SU-DHL-6 (cell line): ENCODE measurements around the gene LTBP1.

Experiments
- H2AFZ ChIP-seq: fragments of 200-600 bp; sonication (generic); 2 replicates; pipeline ENCODE4 v1.6.1; 2014; ENCODE audit warnings: low read depth, mild to moderate bottlenecking, moderate library complexity, mixed read lengths, antibody characterized with exemption, low read length; ENCODE audit not compliant: severe bottlenecking
- H3F3A ChIP-seq: fragments of 200-600 bp; shearing (Covaris generic); 2 replicates; pipeline ENCODE4 v1.6.0; 2016; ENCODE audit warnings: antibody characterized with exemption, mild to moderate bottlenecking; ENCODE audit not compliant: insufficient read depth
- H3K27ac ChIP-seq: fragments of 200-600 bp; sonication (generic); 2 replicates; pipeline ENCODE4 v1.5.1; 2016; ENCODE audit warnings: low read depth, mild to moderate bottlenecking, low read length, moderate library complexity, mixed read lengths
- H3K27me3 ChIP-seq: fragments of 200-600 bp; sonication (generic), shearing (Covaris generic); 2 replicates; pipeline ENCODE4 v1.6.0; 2014; ENCODE audit warnings: mild to moderate bottlenecking, low read length
- H3K36me3 ChIP-seq: fragments of 200-600 bp; sonication (generic); 2 replicates; pipeline ENCODE4 v1.6.1; 2014; ENCODE audit warnings: mild to moderate bottlenecking, low read length, mixed read lengths
- H3K4me2 ChIP-seq: fragments of 300-600, 200-600 bp; shearing (Covaris generic), sonication (generic); 2 replicates; pipeline ENCODE4 v1.6.0; 2014; ENCODE audit warnings: low read length, low read depth, mild to moderate bottlenecking; ENCODE audit not compliant: poor library complexity, severe bottlenecking
- H3K4me3 ChIP-seq: fragments of 200-600 bp; sonication (generic); 2 replicates; pipeline ENCODE4 v1.5.1; 2014; ENCODE audit warnings: antibody characterized with exemption, low read length, mild to moderate bottlenecking, mixed read lengths; ENCODE audit not compliant: insufficient read depth, poor library complexity, severe bottlenecking
- H3K79me2 ChIP-seq: fragments of 200-600 bp; sonication (generic); 2 replicates; pipeline ENCODE4 v1.6.1; 2014; ENCODE audit warnings: mild to moderate bottlenecking, low read length, moderate library complexity; ENCODE audit not compliant: insufficient read depth
- H3K9ac ChIP-seq: fragments of 200-600 bp; sonication (generic); 2 replicates; pipeline ENCODE4 v1.7.0; 2014; ENCODE audit warnings: mild to moderate bottlenecking, low read length
- H3K9me2 ChIP-seq: fragments of 200-600 bp; sonication (generic); replicated peaks from 2 replicates; pipeline ENCODE4 v1.6.1; 2014; ENCODE audit warnings: low read length; ENCODE audit not compliant: insufficient read depth
- H3K9me3 ChIP-seq: fragments of 200-600 bp; sonication (generic); 2 replicates; pipeline ENCODE4 v1.6.1; 2014; ENCODE audit warnings: low read length, mixed read lengths; ENCODE audit not compliant: insufficient read depth
- H4K20me1 ChIP-seq: fragments of 200-600 bp; sonication (generic); 2 replicates; pipeline ENCODE4 v1.6.1; 2014; ENCODE audit warnings: low read depth, mild to moderate bottlenecking, antibody characterized with exemption, low read length, moderate library complexity, mixed read lengths
- EZH2phosphoT487 ChIP-seq: fragments of 200-600 bp; sonication (generic), shearing (Covaris generic); conservative IDR thresholded peaks from 2 replicates; pipeline ENCODE4 v1.6.1; 2018; ENCODE audit warnings: mild to moderate bottlenecking, antibody characterized with exemption, low read length, moderate library complexity, mixed read lengths
- TF ChIP-seq, protein P1 (sequence below): fragments of 200-600 bp; sonication (generic); IDR thresholded peaks from one replicate; pipeline ENCODE4 v1.5.1; 2017; ENCODE audit warnings: antibody characterized with exemption, mild to moderate bottlenecking, low read length, moderate library complexity; ENCODE audit not compliant: insufficient read depth, poor library complexity, severe bottlenecking

Gene LTBP1

DNA sequence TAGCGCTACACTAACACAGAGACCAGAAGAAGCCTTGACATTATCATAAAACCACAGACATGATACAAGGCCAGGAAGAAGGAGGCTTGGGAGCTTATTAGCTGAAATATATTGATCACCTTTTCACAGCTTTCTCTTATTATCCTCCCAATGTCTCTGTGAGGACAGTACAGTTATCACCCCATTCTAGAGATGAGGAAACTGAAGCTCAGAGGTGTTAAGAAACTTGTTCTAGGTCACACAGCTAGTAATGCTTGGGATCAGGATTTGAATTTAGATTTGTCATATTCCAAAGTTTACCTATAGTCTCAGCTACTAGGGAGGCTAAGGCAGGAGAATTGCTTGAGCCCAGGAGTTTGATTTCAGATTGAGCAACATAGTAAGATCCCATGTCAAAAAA, 44.6 kb upstream of the LTBP1 start:
- Histone ChIP-seq H3K79me2 (no peaks in the 10 kb centered on the region), H3K9me2 (no peaks in the 10 kb centered on the region), H3K9ac (no peak overlapping the region), H3K9me3 (no peaks in the 10 kb centered on the region; the same call in 1 of the 2 replicates), H4K20me1 (no peaks in the 10 kb centered on the region), H3K4me3 (no peak overlapping the region), H3K36me3 (no peaks in the 10 kb centered on the region), H3F3A (peaks cover 14% of the 10 kb centered on the region), H2AFZ (no peak overlapping the region), H3K27ac (no peak overlapping the region), H3K4me2 (no peak overlapping the region), H3K27me3 (no peaks in the 10 kb centered on the region)
- TF ChIP-seq EZH2phosphoT487: no peak
- TF ChIP-seq, protein P1, sequence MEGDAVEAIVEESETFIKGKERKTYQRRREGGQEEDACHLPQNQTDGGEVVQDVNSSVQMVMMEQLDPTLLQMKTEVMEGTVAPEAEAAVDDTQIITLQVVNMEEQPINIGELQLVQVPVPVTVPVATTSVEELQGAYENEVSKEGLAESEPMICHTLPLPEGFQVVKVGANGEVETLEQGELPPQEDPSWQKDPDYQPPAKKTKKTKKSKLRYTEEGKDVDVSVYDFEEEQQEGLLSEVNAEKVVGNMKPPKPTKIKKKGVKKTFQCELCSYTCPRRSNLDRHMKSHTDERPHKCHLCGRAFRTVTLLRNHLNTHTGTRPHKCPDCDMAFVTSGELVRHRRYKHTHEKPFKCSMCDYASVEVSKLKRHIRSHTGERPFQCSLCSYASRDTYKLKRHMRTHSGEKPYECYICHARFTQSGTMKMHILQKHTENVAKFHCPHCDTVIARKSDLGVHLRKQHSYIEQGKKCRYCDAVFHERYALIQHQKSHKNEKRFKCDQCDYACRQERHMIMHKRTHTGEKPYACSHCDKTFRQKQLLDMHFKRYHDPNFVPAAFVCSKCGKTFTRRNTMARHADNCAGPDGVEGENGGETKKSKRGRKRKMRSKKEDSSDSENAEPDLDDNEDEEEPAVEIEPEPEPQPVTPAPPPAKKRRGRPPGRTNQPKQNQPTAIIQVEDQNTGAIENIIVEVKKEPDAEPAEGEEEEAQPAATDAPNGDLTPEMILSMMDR: no peak

DNA sequence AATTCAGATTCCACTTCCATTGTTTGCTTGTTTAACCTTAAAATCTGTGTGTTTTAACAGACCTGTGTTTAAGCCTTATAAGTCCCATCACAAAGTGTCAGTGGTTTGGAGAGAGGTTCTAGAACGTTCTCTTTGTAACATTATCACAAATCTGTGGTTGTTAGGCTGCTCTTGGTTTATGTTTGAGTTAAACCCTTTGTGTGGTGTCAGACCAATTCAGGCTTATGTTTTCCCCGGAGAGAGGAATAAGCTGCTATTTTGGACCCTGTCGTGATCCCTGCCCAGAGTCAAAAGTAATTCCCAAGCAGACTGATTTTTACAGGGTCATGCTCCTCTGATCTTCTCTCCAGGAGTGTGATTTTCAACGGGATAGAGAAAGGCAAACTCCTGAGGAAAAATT, 43.8 kb upstream of the LTBP1 start:
- Histone ChIP-seq H3K9me3 (no peaks in the 10 kb centered on the region; the same call in 1 of the 2 replicates), H2AFZ (no peak overlapping the region), H4K20me1 (no peaks in the 10 kb centered on the region), H3K36me3 (no peaks in the 10 kb centered on the region), H3K27me3 (no peaks in the 10 kb centered on the region), H3K4me2 (no peak overlapping the region), H3K4me3 (no peak overlapping the region), H3F3A (peaks cover 14% of the 10 kb centered on the region), H3K9ac (no peak overlapping the region), H3K79me2 (no peaks in the 10 kb centered on the region), H3K9me2 (no peaks in the 10 kb centered on the region), H3K27ac (no peak overlapping the region)
- TF ChIP-seq, protein P1: no peak
- no peak for TF ChIP-seq EZH2phosphoT487

DNA sequence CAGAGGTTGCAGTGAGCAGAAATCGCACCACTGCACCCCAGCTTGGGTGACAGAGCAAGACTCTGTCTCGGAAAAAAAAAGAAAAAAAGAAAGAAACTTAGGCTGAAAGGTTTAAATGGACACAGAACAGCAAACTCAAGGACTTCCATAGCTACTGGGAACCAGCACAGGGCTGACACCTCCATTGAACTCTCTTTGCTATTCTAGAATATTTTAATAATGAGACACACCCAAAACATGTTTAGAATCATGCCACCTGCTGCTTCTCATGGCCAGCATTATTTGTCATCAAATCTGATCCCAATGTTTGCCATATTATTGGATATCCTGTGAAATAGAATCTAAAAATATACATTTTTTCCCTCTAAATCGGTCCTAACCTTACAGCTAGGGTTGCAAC, 42.7 kb upstream of the LTBP1 start:
- Histone ChIP-seq H3K36me3 (no peaks in the 10 kb centered on the region), H3K27me3 (no peaks in the 10 kb centered on the region), H4K20me1 (no peaks in the 10 kb centered on the region), H3K9me2 (no peaks in the 10 kb centered on the region), H2AFZ (no peak overlapping the region), H3K9ac (no peak overlapping the region), H3K4me2 (no peak overlapping the region), H3K27ac (no peak overlapping the region), H3F3A (peaks cover 14% of the 10 kb centered on the region), H3K4me3 (no peak overlapping the region), H3K79me2 (no peaks in the 10 kb centered on the region), H3K9me3 (no peaks in the 10 kb centered on the region; the same call in 1 of the 2 replicates)
- no peak for TF ChIP-seq EZH2phosphoT487
- TF ChIP-seq, protein P1: no peak
